ENCODE results near the gene CIITA. TPM values are rescaled to one million over a fixed set of nuclear protein-coding genes. Genes with fewer than 3 reads are reported as not detected.

The CIITA gene
- total RNA-seq, 2 donors from 2014 or later: 0.26 TPM; not detected in 1

DNA sequence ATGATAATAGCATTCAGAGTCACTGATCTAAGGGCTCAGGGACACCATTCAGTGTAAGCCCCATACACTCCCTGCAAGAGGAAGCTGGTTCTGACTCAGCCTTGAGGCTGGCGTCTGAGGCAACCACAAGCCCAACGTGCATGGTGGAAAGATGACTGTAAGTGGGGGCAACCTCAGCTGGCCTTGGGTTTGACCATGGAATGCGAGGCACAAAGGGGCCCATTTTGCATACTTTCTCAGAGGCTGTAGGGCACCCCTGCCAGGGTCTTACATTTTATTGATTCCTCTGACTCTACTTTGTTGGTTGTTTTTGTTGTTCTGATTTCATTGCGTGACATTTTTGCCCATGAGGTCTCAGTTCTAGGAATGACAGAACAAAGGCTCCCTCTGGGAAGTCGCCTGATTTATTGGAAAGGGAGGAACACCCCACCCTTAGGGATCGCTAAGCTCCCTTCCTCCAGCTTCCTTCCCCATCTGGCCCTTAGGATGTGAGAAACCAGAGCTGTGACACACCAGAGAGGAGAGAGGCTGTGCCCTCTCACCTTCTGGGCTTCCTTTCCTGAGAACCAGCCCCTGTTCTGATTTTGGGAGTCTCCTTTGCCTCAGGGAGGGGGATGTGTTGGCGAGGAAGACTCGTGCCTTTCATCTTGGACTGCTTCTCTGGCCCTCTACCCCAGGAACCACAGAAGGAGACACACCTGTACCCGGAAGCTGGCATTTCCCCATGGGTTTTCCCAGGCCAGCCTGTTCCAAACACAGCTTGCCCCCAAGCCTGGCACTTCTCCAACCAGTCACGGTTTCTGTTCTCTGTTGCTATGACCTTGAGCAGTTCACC is 5.6 kb upstream of the CIITA start:
- Histone ChIP-seq H3K9ac (ENCODE audit: extremely low read depth, low read length, poor library complexity, severe bottlenecking) (no peak overlapping the region), H3K36me3 (ENCODE audit: control insufficient read depth, insufficient read depth, low read length) (no peaks in the 10 kb centered on the region), H3K27me3 (ENCODE audit: control insufficient read depth, insufficient read depth, low read length, poor library complexity, severe bottlenecking) (peaks cover 36% of the 10 kb centered on the region), H3K4me1 (ENCODE audit: control insufficient read depth, insufficient read depth, low read length) (no peaks in the 10 kb centered on the region), H3K4me3 (ENCODE audit: low read length) (no peak overlapping the region), H3K27ac (ENCODE audit: low read depth, low read length) (no peak overlapping the region), H3K9me3 (ENCODE audit: control insufficient read depth, low read length) (no peaks in the 10 kb centered on the region)
- no peak for DNase-seq
- Mint-ChIP-seq H3K4me3 (no peak overlapping the region), H3K36me3 (ENCODE audit: low read depth) (no peaks in the 10 kb centered on the region), H3K27me3 (ENCODE audit: insufficient read depth) (peaks cover 16% of the 10 kb centered on the region), H3K4me1 (no peaks in the 10 kb centered on the region), H3K27ac (no peak overlapping the region), H3K9me3 (no peaks in the 10 kb centered on the region)
- TF ChIP-seq CTCF (conservative IDR thresholded peaks at IDR 0.05): no peak
- WGBS, 2 experiments (ENCODE audit: insufficient coverage in 1 of 2, insufficient read length in 1 of 2): 70 to 75% methylated on average over 6 to 10 of the region's 10 CpGs

DNA sequence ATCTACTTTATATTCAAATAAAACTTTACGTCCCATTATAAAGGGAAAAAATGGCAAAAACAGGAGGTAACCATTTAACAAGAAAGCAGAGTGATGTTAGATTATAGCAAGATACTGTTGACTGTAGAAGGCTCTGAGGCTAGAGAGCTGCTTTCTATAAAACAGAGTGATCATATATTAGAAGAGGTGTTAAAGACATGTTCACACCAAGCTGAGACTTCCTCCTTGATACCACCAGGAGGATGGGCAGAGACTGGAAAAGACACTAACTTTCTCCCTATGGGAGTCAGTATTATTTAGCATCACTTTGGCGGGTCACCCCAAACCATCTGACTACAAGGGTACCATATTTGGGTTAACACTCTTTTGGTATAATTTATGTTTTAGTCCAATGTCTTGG is 687 bp upstream of the CIITA start:
- Mint-ChIP-seq H3K36me3 (ENCODE audit: low read depth) (no peaks in the 10 kb centered on the region), H3K4me3 (no peak overlapping the region), H3K9me3 (no peaks in the 10 kb centered on the region), H3K4me1 (no peaks in the 10 kb centered on the region), H3K27me3 (ENCODE audit: insufficient read depth) (peaks cover 52% of the 10 kb centered on the region), H3K27ac (no peak overlapping the region)
- no peak for TF ChIP-seq CTCF (conservative IDR thresholded peaks at IDR 0.05)
- 100% methylated on average over 2 of the region's 2 CpGs; no CpG with 5 or more reads in 1 of the 2 experiments for WGBS, 2 experiments (ENCODE audit: insufficient coverage in 1 of 2, insufficient read length in 1 of 2)
- Histone ChIP-seq H3K9ac (ENCODE audit: extremely low read depth, low read length, poor library complexity, severe bottlenecking) (no peak overlapping the region), H3K27ac (ENCODE audit: low read depth, low read length) (no peak overlapping the region), H3K4me3 (ENCODE audit: low read length) (no peak overlapping the region), H3K9me3 (ENCODE audit: control insufficient read depth, low read length) (no peaks in the 10 kb centered on the region), H3K4me1 (ENCODE audit: control insufficient read depth, insufficient read depth, low read length) (no peaks in the 10 kb centered on the region), H3K36me3 (ENCODE audit: control insufficient read depth, insufficient read depth, low read length) (no peaks in the 10 kb centered on the region), H3K27me3 (ENCODE audit: control insufficient read depth, insufficient read depth, low read length, poor library complexity, severe bottlenecking) (peaks cover 73% of the 10 kb centered on the region)
- no peak for DNase-seq

DNA sequence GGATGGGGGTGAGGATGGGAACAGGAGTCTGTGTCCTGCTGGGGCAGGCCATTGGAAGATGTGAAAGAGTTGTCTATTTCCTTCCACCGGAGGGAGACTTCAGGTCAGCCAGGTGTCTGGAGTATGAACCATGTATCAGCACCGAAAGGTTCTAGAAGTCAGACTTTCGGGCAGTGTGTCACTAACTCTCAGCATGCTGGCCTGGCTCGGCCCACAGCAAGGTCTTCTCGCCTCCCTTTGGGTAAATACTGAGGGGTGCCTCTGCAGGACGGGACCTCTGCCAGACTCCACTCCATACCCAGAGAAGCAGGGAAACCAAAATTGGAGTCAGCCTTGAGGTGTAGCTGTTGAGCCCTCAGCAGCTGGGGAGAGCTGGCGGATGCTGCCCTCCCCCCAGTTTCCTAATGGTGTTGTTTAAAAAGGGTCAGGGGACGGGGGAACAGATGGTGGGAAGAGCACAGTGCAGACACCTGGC is 507 bp downstream of the CIITA start:
- Mint-ChIP-seq H3K27me3 (ENCODE audit: insufficient read depth) (peaks cover 52% of the 10 kb centered on the region), H3K36me3 (ENCODE audit: low read depth) (no peaks in the 10 kb centered on the region), H3K9me3 (no peaks in the 10 kb centered on the region), H3K27ac (no peak overlapping the region), H3K4me1 (no peaks in the 10 kb centered on the region), H3K4me3 (no peak overlapping the region)
- H3K9me3 ChIP-seq (ENCODE audit: control insufficient read depth, low read length): no peaks in the 10 kb centered on the region
- TF ChIP-seq CTCF (conservative IDR thresholded peaks at IDR 0.05): peak; percentile 55
- no peak overlapping the region for H3K27ac ChIP-seq (ENCODE audit: low read depth, low read length)
- 73 to 85% methylated on average over 3 to 8 of the region's 8 CpGs for WGBS, 2 experiments (ENCODE audit: insufficient coverage in 1 of 2, insufficient read length in 1 of 2)
- peaks cover 76% of the 10 kb centered on the region for H3K27me3 ChIP-seq (ENCODE audit: control insufficient read depth, insufficient read depth, low read length, poor library complexity, severe bottlenecking)
- no peak for DNase-seq
- H3K36me3 ChIP-seq (ENCODE audit: control insufficient read depth, insufficient read depth, low read length): no peaks in the 10 kb centered on the region
- no peak overlapping the region for H3K9ac ChIP-seq (ENCODE audit: extremely low read depth, low read length, poor library complexity, severe bottlenecking)
- no peak overlapping the region for H3K4me3 ChIP-seq (ENCODE audit: low read length)
- H3K4me1 ChIP-seq (ENCODE audit: control insufficient read depth, insufficient read depth, low read length): no peaks in the 10 kb centered on the region

Measured in endodermal cell (in vitro differentiated cells).